ENCODE data around the gene PNKD.

The PNKD gene

GRCh38 chr2:218282173-218282991 lies 12.1 kb downstream of the PNKD start:
- in situ Hi-C loops (cut with HindIII; ENCODE audit: low pct_ligation_motif_present, low pct_unique_long_range_greater_than_20kb, low sequenced_read_pairs): no loop called here
- no peak for DNase-seq

- in situ Hi-C loops (cut with HindIII; ENCODE audit: low pct_ligation_motif_present, low pct_unique_long_range_greater_than_20kb, low sequenced_read_pairs): no loop called here
- peak; percentile 56 for DNase-seq
Observed at GRCh38 chr2:218284106-218284811, 13.9 kb downstream of the PNKD start.

GRCh38 chr2:218285604-218286003 lies 15.3 kb downstream of the PNKD start:
- in situ Hi-C loops (cut with HindIII; ENCODE audit: low pct_ligation_motif_present, low pct_unique_long_range_greater_than_20kb, low sequenced_read_pairs): no loop called here
- DNase-seq: no peak

- DNase-seq: peak; percentile 96
- in situ Hi-C loops (cut with HindIII; ENCODE audit: low pct_ligation_motif_present, low pct_unique_long_range_greater_than_20kb, low sequenced_read_pairs): no loop called here
Observed at GRCh38 chr2:218286570-218287459, 16.5 kb downstream of the PNKD start.

- no peak for DNase-seq
- in situ Hi-C loops (cut with HindIII; ENCODE audit: low pct_ligation_motif_present, low pct_unique_long_range_greater_than_20kb, low sequenced_read_pairs): no loop called here
Observed at GRCh38 chr2:218289639-218290315, 19.5 kb downstream of the PNKD start.

GRCh38 chr2:218290316-218291261 lies 20.3 kb downstream of the PNKD start:
- no peak for DNase-seq
- in situ Hi-C loops (cut with HindIII; ENCODE audit: low pct_ligation_motif_present, low pct_unique_long_range_greater_than_20kb, low sequenced_read_pairs): no loop called here

GRCh38 chr2:218291318-218292047 lies 21.2 kb downstream of the PNKD start:
- in situ Hi-C loops (cut with HindIII; ENCODE audit: low pct_ligation_motif_present, low pct_unique_long_range_greater_than_20kb, low sequenced_read_pairs): no loop called here
- peak; percentile 22 for DNase-seq

GRCh38 chr2:218292048-218293014 lies 22.0 kb downstream of the PNKD start, which contains the start of gene TMBIM1:
TMBIM1 (minus strand) TSS chr2:218292503; CDS start chr2:218282141, 10,362 bp downstream.
- peak; percentile 79 for DNase-seq
- in situ Hi-C loops (cut with HindIII; ENCODE audit: low pct_ligation_motif_present, low pct_unique_long_range_greater_than_20kb, low sequenced_read_pairs): no loop called here

- in situ Hi-C loops (cut with HindIII; ENCODE audit: low pct_ligation_motif_present, low pct_unique_long_range_greater_than_20kb, low sequenced_read_pairs): no loop called here
- DNase-seq: no peak
Observed at GRCh38 chr2:218293715-218294429, 23.6 kb downstream of the PNKD start.

GRCh38 chr2:218294430-218295022 lies 24.2 kb downstream of the PNKD start:
- in situ Hi-C loops (cut with HindIII; ENCODE audit: low pct_ligation_motif_present, low pct_unique_long_range_greater_than_20kb, low sequenced_read_pairs): no loop called here

GRCh38 chr2:218295029-218295428 lies 24.7 kb downstream of the PNKD start:
- DNase-seq: no peak
- in situ Hi-C loops (cut with HindIII; ENCODE audit: low pct_ligation_motif_present, low pct_unique_long_range_greater_than_20kb, low sequenced_read_pairs): no loop called here

More at GRCh38 chr2:218294430-218295022, 24.2 kb downstream of the PNKD start:
- DNase-seq: no peak

- no peak for DNase-seq
- in situ Hi-C loops (cut with HindIII; ENCODE audit: low pct_ligation_motif_present, low pct_unique_long_range_greater_than_20kb, low sequenced_read_pairs): no loop called here
Observed at GRCh38 chr2:218296200-218296599, 25.9 kb downstream of the PNKD start.

- in situ Hi-C loops (cut with HindIII; ENCODE audit: low pct_ligation_motif_present, low pct_unique_long_range_greater_than_20kb, low sequenced_read_pairs): no loop called here
- DNase-seq: no peak
Observed at GRCh38 chr2:218296847-218297246, 26.5 kb downstream of the PNKD start.

- DNase-seq: no peak
- in situ Hi-C loops (cut with HindIII; ENCODE audit: low pct_ligation_motif_present, low pct_unique_long_range_greater_than_20kb, low sequenced_read_pairs): no loop called here
Observed at GRCh38 chr2:218298314-218298875, 28.1 kb downstream of the PNKD start.

Data from ACHN (cell line).